ENCODE measurements around the gene MYO5A.

Gene MYO5A

GRCh38 chr15:52370010-52370409, 158.7 kb downstream of the MYO5A start:
- peak in 1 of 2 donors; percentile 45 for DNase-seq (ENCODE audit: low read depth in 2 of 2)
- TF ChIP-seq, protein P1, sequence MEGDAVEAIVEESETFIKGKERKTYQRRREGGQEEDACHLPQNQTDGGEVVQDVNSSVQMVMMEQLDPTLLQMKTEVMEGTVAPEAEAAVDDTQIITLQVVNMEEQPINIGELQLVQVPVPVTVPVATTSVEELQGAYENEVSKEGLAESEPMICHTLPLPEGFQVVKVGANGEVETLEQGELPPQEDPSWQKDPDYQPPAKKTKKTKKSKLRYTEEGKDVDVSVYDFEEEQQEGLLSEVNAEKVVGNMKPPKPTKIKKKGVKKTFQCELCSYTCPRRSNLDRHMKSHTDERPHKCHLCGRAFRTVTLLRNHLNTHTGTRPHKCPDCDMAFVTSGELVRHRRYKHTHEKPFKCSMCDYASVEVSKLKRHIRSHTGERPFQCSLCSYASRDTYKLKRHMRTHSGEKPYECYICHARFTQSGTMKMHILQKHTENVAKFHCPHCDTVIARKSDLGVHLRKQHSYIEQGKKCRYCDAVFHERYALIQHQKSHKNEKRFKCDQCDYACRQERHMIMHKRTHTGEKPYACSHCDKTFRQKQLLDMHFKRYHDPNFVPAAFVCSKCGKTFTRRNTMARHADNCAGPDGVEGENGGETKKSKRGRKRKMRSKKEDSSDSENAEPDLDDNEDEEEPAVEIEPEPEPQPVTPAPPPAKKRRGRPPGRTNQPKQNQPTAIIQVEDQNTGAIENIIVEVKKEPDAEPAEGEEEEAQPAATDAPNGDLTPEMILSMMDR (IDR thresholded peaks at IDR 0.05; ENCODE audit: low read depth, low read length): no peak
- H3K4me3 ChIP-seq (replicated peaks in 1 of 2; ENCODE audit: low read depth in 2 of 2, low read length in 2 of 2): no peak overlapping the region

- no peak overlapping the region for H3K4me3 ChIP-seq (replicated peaks in 1 of 2; ENCODE audit: low read depth in 2 of 2, low read length in 2 of 2)
Measured at GRCh38 chr15:52369455-52369854, 159.2 kb downstream of the MYO5A start.

DNA sequence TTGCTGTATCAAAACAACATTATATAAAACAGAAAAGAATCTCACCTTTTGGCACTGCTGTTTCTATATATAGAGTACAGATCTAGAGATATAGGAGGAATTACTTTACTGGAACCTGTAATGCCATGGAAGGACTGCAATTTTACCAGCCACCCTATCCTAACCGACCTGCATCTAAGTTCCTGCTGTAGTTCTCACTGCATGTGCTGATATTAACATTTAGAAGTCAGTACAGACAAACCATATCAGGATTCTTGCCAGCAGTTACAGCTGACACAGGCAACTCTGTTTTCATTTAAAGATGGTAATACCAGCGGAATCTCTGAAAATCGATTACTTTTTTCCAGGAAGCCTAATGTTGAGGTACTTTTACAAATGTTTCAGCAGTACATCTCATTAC, 159.7 kb downstream of the MYO5A start:
- TF ChIP-seq, protein P1 (IDR thresholded peaks at IDR 0.05; ENCODE audit: low read depth, low read length): no peak

More at GRCh38 chr15:52369455-52369854, 159.2 kb downstream of the MYO5A start:
- no peak for DNase-seq (ENCODE audit: low read depth in 2 of 2)
- TF ChIP-seq, protein P1 (IDR thresholded peaks at IDR 0.05; ENCODE audit: low read depth, low read length): no peak

DNA sequence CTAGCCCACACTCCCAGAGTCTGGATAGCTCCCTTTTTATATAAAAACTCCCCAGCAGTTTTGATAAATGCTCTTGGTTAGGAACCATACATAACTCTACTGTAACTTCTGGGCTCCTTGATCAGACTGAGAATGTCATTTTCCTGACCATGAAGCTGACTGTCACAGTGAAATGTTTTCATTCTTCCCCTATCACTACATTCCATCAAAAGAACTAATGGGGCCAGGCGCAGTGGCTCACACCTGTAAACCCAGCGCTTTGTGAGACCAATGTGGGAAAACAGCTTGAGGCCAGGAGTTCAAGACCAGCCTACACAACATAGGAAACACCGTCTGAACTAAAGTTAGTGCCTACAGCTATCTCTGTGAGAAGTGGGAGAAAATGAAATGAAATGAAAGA, 160.3 kb downstream of the MYO5A start:
- H3K4me3 ChIP-seq (replicated peaks in 1 of 2; ENCODE audit: low read depth in 2 of 2, low read length in 2 of 2): no peak overlapping the region
- TF ChIP-seq, protein P1 (IDR thresholded peaks at IDR 0.05; ENCODE audit: low read depth, low read length): no peak
- no peak for DNase-seq (ENCODE audit: low read depth in 2 of 2)

More for the DNA sequence above, 159.7 kb downstream of the MYO5A start:
- H3K4me3 ChIP-seq (replicated peaks in 1 of 2; ENCODE audit: low read depth in 2 of 2, low read length in 2 of 2): no peak overlapping the region
- no peak for DNase-seq (ENCODE audit: low read depth in 2 of 2)

GRCh38 chr15:52362497-52362896, 166.2 kb downstream of the MYO5A start:
- TF ChIP-seq, protein P1 (IDR thresholded peaks at IDR 0.05; ENCODE audit: low read depth, low read length): no peak
- H3K4me3 ChIP-seq (replicated peaks in 1 of 2; ENCODE audit: low read depth in 2 of 2, low read length in 2 of 2): no peak overlapping the region
- peak; percentile 77 to 96 for DNase-seq (ENCODE audit: low read depth in 2 of 2)

DNA sequence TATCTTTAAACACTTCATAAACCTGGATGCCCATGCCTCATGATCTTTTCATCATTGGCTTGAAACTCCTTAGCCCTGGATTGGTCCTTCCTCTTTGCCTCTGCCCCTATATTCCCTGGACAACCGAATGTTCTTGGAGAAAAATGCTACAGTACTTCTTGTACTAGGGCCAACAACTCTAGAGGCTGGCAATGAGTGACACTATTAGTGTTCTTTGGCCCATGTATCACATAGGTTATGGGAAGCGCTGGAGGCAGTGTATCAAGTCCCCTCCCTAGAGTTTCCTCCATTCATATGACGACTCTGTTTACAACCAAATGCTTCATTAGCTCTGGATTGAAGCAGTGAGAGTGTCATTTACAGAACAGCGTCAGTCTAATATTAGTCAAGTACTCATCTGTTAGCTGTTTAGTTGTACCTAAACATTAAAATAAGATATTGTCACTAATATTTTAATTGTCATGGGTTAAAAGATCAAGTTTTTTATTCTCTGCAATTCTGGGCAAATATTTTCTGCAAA, 166.6 kb downstream of the MYO5A start:
- DNase-seq (ENCODE audit: low read depth in 2 of 2): no peak
- no peak overlapping the region for H3K4me3 ChIP-seq (replicated peaks in 1 of 2; ENCODE audit: low read depth in 2 of 2, low read length in 2 of 2)
- TF ChIP-seq, protein P1 (IDR thresholded peaks at IDR 0.05; ENCODE audit: low read depth, low read length): no peak

GRCh38 chr15:52361494-52361893, 167.2 kb downstream of the MYO5A start:
- TF ChIP-seq, protein P1 (IDR thresholded peaks at IDR 0.05; ENCODE audit: low read depth, low read length): no peak
- DNase-seq (ENCODE audit: low read depth in 2 of 2): no peak
- H3K4me3 ChIP-seq (replicated peaks in 1 of 2; ENCODE audit: low read depth in 2 of 2, low read length in 2 of 2): no peak overlapping the region
